GM21528 (cell line): Measurements from ENCODE around the gene SRC.

ENCODE experiments used
- ATAC-seq: cut with Tn5 transposase; IDR thresholded peaks from one replicate; pipeline ENCODE4 v1.9.1; 2021; ENCODE audit warnings: mild to moderate bottlenecking, moderate library complexity; ENCODE audit not compliant: unreplicated experiment, low FRiP score

Gene SRC

DNA sequence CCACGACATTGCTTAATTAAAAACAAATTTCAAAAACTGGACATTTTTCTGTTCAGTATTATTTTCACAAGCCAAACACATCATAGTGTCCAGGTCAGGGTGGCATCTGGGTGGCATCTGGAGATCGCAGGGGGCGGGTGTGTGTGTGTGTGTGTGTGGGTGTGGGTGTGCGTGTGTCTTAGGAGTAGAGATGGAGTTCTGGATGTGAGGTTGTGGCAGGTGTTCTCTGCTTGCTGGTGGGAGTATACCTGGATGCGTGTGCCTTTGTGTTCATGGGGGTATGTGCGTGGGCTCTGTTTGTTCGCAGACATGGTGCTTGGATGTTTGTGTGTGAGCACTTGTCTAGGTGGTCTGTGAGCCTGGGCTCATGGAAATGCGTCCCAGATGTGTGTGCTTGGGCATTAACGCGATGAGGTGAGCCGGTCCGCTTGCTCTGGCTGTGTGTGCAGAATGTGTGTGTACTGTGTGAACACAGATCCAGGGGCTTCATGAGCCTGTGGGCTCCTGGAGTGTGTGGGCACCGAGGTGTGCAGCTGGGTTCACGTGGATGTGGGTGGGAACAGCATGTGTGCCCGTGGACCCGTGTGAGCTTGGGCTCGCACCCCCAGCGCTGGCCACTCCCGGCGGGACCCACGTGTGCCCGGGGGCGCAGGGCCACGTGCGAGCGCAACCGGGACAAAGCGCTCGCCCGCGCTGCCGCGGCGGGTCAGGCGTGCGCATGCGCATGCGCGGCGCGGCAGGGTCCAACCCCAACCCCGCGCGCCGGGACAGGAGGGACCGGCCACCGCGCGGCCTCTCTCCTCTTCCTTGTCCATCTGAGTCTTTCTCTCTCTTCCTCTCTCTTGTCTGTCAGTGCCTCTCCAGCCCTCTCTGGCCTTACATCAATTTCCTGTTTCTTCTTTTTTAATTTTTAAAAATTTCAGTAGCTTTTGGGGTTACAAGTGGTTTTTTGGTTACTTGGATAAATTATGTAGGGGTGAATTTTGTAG is 60.4 kb downstream of the SRC start:
- no peak for ATAC-seq

- ATAC-seq: no peak
These were observed 61.2 kb downstream of the SRC start for GRCh38 chr20:37407019-37407566.

DNA sequence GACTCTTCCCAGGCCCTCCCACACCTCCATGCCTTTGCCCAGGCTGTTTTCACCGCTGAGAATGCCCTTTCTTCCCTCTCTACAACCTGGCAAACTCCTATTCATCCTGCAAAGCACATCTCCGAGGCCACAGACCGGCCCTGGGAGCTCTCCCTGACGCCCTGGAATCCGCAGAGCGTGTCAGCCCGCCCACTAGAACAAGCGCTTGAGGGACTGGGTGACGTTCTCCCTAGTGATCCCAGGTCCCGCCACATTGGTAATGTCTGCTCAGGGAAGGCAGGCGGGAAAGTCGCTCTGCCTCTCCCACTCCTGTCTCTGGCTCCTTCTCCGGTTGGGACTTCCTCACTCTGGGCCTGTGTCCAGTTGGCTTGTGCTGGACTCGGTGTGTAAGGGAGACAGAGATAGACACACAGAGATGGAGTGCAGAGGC is 61.6 kb downstream of the SRC start:
- no peak for ATAC-seq

- ATAC-seq: no peak
These were observed 62.6 kb downstream of the SRC start for GRCh38 chr20:37408302-37409193.

DNA sequence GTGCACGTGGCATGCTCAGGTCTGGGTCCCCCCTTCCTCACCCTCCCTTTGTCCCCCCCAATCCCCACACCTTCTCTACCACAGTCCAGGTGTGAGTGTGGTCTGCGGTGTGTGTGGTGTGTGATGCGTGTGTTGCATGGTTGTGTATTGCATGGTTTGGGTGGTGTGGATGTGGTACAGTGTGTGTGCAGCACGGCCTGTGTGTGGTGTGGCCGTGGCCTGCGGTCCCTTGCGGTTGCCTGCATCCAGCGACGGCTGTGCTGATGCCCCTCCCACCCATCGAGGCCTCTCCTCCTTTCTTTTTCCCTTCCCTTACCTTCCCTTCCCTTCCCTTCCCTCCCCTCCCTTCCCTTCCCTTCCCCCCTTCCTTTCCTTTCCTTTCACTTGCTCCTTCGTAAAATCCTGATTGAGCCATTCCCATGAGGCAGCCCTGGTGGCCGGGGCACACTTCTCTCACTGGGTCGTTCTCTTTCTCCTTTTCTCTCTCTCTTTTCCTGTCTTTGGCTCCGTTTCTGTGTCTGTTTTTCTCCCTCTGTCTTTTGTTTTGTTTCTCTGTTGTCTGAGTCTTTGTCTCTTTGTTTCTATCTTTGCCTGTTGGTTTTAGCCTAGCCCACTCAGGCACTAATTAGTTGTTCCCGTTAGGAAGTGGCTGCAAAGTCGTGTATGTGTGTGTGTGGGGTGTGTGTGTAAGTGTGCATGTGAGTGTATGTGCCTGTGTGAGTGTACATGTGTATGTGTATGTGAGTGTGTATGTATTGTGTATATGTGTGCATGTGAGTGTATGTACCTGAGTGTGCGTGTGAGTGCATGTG is 65.7 kb downstream of the SRC start:
- ATAC-seq: no peak

DNA sequence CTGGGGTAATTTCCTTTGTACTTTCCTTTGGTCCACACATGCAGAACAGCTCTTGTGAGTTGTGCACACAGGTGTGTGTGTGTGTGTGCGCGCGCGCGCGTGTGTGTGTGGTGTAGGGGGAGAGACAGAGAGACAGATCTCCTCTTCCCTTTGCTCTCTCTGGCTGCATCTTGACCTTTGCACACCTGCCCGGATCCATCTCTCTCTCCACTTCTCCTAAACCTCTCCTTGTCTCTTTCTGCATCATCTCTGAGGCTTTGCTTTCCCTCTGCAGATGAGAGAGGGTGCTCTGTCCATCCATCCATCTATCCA is 67.0 kb downstream of the SRC start:
- ATAC-seq: no peak

DNA sequence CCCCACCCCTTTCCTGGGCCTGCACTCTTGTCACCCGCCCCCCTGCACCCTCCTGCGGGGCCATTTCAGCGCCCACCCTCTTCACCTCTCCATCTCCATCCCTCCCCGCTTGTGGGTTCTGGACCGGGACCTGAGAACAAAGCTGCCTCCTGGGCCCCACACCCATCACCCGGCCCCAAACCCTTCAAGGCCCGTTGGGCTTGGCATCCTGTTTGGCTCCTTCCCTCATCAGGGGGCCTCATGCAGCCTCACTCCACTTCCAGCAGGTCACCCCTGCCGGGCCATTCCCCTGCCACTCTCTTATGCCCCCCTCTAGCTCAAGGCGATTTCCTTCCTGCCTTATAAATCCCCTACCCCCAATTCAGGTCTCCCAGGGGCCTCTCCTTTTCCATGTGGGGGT is 67.4 kb downstream of the SRC start:
- ATAC-seq: no peak

DNA sequence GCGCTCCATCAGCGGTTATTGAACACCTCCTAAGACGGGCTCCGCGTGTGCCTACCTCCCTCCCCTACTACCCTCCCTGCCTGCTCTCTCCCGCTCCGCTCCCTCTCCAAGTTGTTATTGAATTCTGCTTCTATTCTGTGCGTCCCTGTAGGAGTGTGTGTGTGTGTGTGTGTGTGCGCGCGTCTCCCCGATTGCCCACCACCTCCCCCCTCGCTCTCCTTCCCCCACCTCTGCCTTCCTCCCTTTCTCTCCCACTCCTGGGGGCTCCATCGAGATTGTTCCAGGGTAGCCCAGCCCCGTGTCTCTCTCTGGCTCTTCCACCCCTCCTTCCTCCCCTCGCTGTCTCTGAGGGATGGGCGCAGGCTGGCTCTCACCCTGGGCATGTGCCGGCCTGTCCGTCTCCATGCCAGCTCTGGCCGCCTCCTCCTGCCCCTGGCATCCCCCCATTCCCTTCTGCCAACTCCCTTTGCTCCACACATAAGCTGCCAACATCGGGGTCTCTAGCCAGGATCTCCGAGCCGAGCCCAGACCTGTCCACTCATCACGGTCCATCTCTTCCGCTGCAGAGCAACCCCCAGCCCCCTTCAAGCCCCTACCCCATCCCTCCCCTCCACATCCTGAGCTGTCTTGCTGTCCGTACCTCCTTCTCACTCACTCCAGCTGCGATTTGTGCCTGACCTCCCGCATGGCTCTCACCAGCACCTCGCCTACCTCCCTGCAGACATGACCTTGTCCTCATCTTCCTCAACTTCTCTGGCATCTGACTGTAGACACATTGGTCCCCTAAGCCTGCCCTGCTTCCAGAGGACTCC is 68.5 kb downstream of the SRC start:
- no peak for ATAC-seq

GRCh38 chr20:37415118-37416085 is 69.5 kb downstream of the SRC start:
- ATAC-seq: no peak

DNA sequence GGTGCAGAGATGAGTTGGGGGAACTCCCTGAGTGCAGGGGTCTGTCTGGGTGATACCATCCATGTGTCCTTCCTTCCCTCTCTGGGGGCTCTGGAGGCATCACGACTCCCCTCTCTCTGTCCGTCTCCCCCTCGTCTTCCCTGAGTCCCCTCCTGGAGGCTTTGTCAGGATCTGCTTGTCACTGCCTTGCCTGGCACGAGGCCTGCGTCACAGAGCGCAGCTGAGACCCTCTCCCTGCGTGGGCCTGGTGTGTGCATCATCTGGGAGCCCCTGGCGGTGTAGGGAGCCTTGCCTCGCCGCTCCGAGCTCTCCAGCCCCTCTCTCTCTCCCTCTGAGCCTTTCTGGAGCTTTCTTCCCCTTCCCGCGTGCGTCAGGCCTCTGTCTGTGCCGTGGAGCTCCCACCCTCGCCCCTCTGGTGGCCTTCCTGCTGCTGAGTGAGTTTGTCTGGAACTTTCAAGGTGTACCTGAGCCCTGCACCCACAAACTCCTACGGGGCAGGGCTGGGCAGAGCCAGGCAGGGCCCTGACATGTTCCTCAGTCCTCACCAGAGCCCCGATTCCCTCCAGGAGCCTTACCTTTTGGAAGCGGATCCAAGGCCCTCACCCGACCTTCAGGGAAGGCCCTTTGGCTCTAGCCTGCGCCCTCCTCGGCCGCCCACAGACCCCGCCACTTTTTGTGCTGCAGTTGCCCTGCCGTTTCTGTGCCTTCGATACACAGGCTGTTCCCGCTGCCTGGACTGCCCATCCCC is 70.3 kb downstream of the SRC start:
- ATAC-seq: no peak

DNA sequence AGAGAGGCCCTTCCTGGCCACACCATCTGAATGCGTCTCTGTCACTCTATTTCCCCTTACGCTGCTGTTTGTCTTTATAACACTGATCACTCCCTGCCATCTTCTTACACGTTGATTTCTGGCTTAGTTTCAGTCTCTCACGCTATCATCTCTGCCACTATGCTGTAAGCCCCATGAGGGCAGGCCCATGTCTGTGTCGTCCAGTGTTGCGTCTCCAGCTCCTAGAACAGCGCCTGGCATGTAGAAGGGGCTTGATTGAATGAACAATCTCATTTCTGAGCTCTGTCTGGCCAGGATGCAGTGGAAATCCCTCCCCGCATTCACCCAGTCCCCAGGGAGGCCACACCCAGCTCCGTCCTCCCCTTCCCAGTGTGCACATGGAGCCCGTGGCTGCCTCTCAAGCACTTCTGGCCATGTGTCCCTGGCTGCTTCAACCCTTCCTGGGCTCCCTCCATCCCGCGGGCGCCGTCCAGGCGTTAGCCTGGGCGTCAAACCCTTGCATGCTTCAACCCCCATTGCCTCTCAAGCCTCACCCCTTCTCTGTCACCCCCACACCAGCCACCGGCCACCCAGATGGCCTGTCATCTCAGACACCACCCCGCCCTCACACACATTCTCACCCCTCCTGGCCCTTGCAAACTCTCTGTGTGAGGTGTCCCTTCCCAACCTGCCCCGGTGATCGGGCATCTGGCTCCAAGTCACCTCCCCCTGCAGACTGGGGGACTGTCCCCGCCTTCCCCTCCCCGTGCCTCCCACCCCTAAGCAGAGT is 71.1 kb downstream of the SRC start:
- no peak for ATAC-seq

DNA sequence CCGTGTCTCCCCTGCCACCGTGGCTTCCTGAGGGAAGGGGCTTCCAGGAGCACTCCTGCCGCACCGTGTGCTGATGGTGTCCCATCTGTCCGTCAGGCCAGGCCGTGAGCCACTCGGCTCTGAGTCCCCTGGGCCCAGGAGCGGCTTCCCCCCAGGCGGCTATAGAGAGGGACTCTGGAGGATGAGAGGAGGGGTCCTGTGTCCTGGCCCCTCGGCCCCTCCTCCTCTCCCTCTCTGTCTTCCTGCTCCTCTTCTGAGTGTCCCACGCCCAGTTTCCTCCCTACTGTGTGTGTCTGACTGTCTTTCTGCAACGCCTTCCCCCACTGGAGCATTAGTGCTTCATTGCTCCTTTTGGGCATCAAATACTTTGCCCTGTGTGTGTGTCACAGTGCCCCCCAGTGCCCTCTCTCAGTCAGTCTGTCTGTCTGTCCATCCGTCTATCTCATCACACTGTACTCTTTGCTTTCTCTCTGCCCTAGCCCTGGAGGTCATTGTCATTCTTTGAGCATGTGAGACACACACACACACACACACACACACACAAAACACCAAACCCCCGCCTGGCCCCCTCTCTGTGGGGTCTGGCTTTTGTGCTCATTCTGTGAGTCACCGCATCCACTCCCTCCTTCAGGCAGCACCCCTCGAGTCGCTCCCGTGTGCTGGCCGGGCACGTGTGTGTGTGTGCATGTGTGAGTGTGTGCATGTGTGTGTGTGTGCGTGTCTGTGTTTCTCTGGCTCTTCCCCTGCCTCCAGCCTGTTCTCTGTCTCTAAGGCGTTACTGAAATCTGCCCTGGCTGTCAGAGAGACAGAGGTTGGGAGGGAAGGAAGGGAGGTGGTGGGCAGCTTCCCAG is 71.9 kb downstream of the SRC start:
- no peak for ATAC-seq

- ATAC-seq: no peak
These were observed 72.7 kb downstream of the SRC start for GRCh38 chr20:37418591-37419109.

DNA sequence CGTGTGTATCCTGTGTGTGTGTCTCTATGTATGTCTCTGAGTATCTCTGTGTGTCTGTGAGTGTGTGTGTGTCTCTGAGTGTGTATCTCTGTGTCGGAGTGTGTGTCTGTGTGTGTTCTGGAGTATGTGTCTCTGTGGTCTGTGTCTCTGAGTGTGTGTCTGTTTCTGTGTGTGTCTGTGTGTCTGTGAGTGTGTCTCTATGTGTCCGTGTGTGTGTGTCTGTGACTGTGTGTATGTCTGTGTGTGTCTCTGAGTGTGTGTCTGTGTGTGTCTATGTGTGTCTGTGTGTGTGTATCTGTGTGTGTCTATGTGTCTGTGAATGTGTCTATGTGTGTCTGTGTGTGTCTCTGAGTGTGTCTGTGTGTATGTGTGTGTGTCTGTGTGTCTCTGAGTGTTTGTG is 73.4 kb downstream of the SRC start:
- no peak for ATAC-seq

- ATAC-seq: no peak
These were observed 74.0 kb downstream of the SRC start for GRCh38 chr20:37419774-37420542.
